Measurements from ENCODE around the gene PADI1. TPM values are rescaled to one million over a fixed set of nuclear protein-coding genes. Genes with fewer than 3 reads are reported as not detected.

Gene PADI1
- total and polyA plus RNA-seq, 2 of the 8 experiments (the other 6 are each of a cell fraction or from before 2014, with no cell fraction given), result 0.20 to 0.30 TPM

GRCh38 chr1:17292299-17293160, 87.6 kb downstream of the PADI1 start:
- Histone ChIP-seq H3K27ac (ENCODE audit: low read depth, low read length) (no peak overlapping the region), H3K23ac (ENCODE audit: insufficient read length) (no peak overlapping the region)
- POLR2A ChIA-PET (ENCODE audit: partially characterized antibody), result no interaction called here

More at GRCh38 chr1:17292299-17293160, 87.6 kb downstream of the PADI1 start:
- no peaks in the 10 kb centered on the region for H3K79me1 ChIP-seq (ENCODE audit: low read depth, low read length)
- WGBS, 2 experiments (ENCODE audit: extremely low coverage in 1 of 2, insufficient coverage in 1 of 2, insufficient read length in 1 of 2, insufficient replicate concordance in 2 of 2, low coverage in 1 of 2, low lambda C conversion rate in 2 of 2, missing lambda C conversion rate in 1 of 2), result 87% methylated on average over 6 of the region's 7 CpGs; no CpG with 5 or more reads in 1 of the 2 experiments
- DNase-seq (ENCODE audit: low read depth in 1 of 2, low spot score in 2 of 2) (no peak), FAIRE-seq (no peak)
- no peak overlapping the region for H2AK5ac ChIP-seq (ENCODE audit: low read depth, low read length)
- H3K14ac ChIP-seq (ENCODE audit: insufficient read length), result no peak overlapping the region
- no peak overlapping the region for H3K9ac ChIP-seq (replicated peaks in 1 of 4; ENCODE audit: extremely low read depth in 1 of 4, low read depth in 3 of 4, low read length in 3 of 4)
- H3K79me2 ChIP-seq (ENCODE audit: control insufficient read depth in 1 of 2, insufficient read depth in 2 of 2, low read length in 2 of 2), result no peaks in the 10 kb centered on the region
- TF ChIP-seq BCL11A (IDR thresholded peaks at IDR 0.05; ENCODE audit: low read depth in 2 of 2, low read length in 2 of 2), result no peak
- no peak for TF ChIP-seq SIX5 (IDR thresholded peaks at IDR 0.05; ENCODE audit: low read depth, low read length)
- TF ChIP-seq JUND (IDR thresholded peaks at IDR 0.05; ENCODE audit: low read length), result 0 out of 2 replicates have a peak, but pooled peaks have one; percentile 25
- TF ChIP-seq RFX5 (IDR thresholded peaks at IDR 0.05; ENCODE audit: borderline replicate concordance, low read depth, low read length), result no peak
- no peak for TF ChIP-seq TBP (IDR thresholded peaks at IDR 0.05; ENCODE audit: low read depth, low read length)
- no peak for TF ChIP-seq SP2 (IDR thresholded peaks at IDR 0.05; ENCODE audit: low read length)
- TF ChIP-seq TEAD4 (IDR thresholded peaks at IDR 0.05; ENCODE audit: low read depth, low read length), result no peak
- no peak for TF ChIP-seq HDAC6 (IDR thresholded peaks at IDR 0.05; ENCODE audit: low read depth, low read length)
- no peak for TF ChIP-seq YY1 (IDR thresholded peaks at IDR 0.05; ENCODE audit: low read depth, low read length)
- no peak overlapping the region for H3K4ac ChIP-seq (replicated peaks; ENCODE audit: insufficient read length, low read depth, low read length)
- H2AFZ ChIP-seq (ENCODE audit: low read length), result no peak overlapping the region
- no peak overlapping the region for H2BK12ac ChIP-seq (ENCODE audit: low read depth, low read length)
- no peaks in the 10 kb centered on the region for H3K9me3 ChIP-seq (ENCODE audit: insufficient read depth in 2 of 2, low read depth in 1 of 2, low read length in 1 of 2)
- H3K27me3 ChIP-seq (replicated peaks in 1 of 4; ENCODE audit: control insufficient read depth in 3 of 4, extremely low read depth in 1 of 4, insufficient read depth in 3 of 4, low read length in 3 of 4), result no peaks in the 10 kb centered on the region
- no peak overlapping the region for H3K4me3 ChIP-seq (ENCODE audit: extremely low read depth in 1 of 4, insufficient read depth in 2 of 4, low read depth in 3 of 4, low read length in 4 of 4)
- no peak overlapping the region for H3K56ac ChIP-seq (replicated peaks; ENCODE audit: insufficient read length, low read depth, low read length)
- H3K4me1 ChIP-seq (replicated peaks in 1 of 4; ENCODE audit: control insufficient read depth in 3 of 4, insufficient read depth in 4 of 4, low read length in 3 of 4), result no peaks in the 10 kb centered on the region
- H4K5ac ChIP-seq (ENCODE audit: insufficient read length, low read depth, low read length), result no peak overlapping the region
- no peak overlapping the region for H3K4me2 ChIP-seq (ENCODE audit: insufficient read depth in 1 of 2, low read depth in 2 of 2, low read length in 2 of 2)
- no peaks in the 10 kb centered on the region for H4K20me1 ChIP-seq (replicated peaks in 1 of 2; ENCODE audit: control insufficient read depth in 1 of 2, insufficient read depth in 2 of 2, low read length in 2 of 2)
- H3K36me3 ChIP-seq (ENCODE audit: control insufficient read depth in 2 of 4, insufficient read depth in 4 of 4, low read length in 3 of 4), result no peaks in the 10 kb centered on the region
- no peak overlapping the region for H2BK20ac ChIP-seq (ENCODE audit: low read length)
- H2BK15ac ChIP-seq (ENCODE audit: low read length), result no peak overlapping the region
- no peak overlapping the region for H4K91ac ChIP-seq (replicated peaks; ENCODE audit: insufficient read length, low read length)
- H2BK120ac ChIP-seq (replicated peaks; ENCODE audit: low read depth, low read length), result no peak overlapping the region
- no peak overlapping the region for H4K8ac ChIP-seq (ENCODE audit: extremely low read depth, insufficient read depth, low read length)
- CTCF ChIA-PET (ENCODE audit: partially characterized antibody), result interaction anchor here (1.3 kb wide), 1 partner anchor 56 kb away, joined by 5 read pairs; no protein-coding TSS in a partner anchor
- H3K23me2 ChIP-seq (ENCODE audit: low read depth, low read length), result no peaks in the 10 kb centered on the region
- no peak overlapping the region for H3K18ac ChIP-seq (ENCODE audit: extremely low read depth, low read length)
- H2BK5ac ChIP-seq (ENCODE audit: low read depth, low read length), result no peak overlapping the region
